HepG2 (cell line): ENCODE measurements around the gene CLEC16A. TPM values are rescaled to one million over a fixed set of nuclear protein-coding genes. Genes with fewer than 3 reads are reported as not detected.

Experiments used
- AGO2 ChIP-seq: fragments of 200-400 bp; formaldehyde crosslinking; optimal IDR thresholded peaks from 2 replicates; pipeline ENCODE3; 2017; ENCODE audit warnings: mild to moderate bottlenecking, low read depth, low read length, moderate library complexity
- EP300 ChIP-seq, 3 experiments: sonication (generic) in 1 of 3; formaldehyde crosslinking in 1 of 3; IDR thresholded peaks; 2 replicates each; pipeline versions ENCODE4 v1.5.1 to v1.6.1; 2011 to 2020; ENCODE audit warnings: low read depth in 2 of 3, low read length in 2 of 3, borderline replicate concordance in 1 of 3, improper control_type of control experiment in 1 of 3, mild to moderate bottlenecking in 1 of 3, missing genetic modification reagents in 1 of 3, moderate library complexity in 1 of 3
- HNRNPH1 ChIP-seq: fragments of 200-400 bp; formaldehyde crosslinking; optimal IDR thresholded peaks from 2 replicates; pipeline ENCODE3; 2017; ENCODE audit warnings: mild to moderate bottlenecking, low read depth, low read length
- ISL2 ChIP-seq: sonication (generic); formaldehyde crosslinking; IDR thresholded peaks from 2 replicates; pipeline ENCODE4 v1.5.0; 2020; ENCODE audit warnings: missing genetic modification reagents
- NCOR1 ChIP-seq: fragments of 200-600 bp; sonication (generic); IDR thresholded peaks from 2 replicates; pipeline ENCODE4 v1.7.0; 2017; ENCODE audit warnings: antibody characterized with exemption, low read length, borderline replicate concordance
- RFX3 ChIP-seq: IDR thresholded peaks from 2 replicates; pipeline ENCODE4 v1.6.1; 2016; ENCODE audit warnings: missing biosample characterization, missing genetic modification reagents
- SMAD3 ChIP-seq: sonication (generic); formaldehyde crosslinking; IDR thresholded peaks from 2 replicates; pipeline ENCODE4 v1.4.0; 2020; ENCODE audit warnings: missing genetic modification reagents
- XRCC5 ChIP-seq: fragments of 200-400 bp; formaldehyde crosslinking; optimal IDR thresholded peaks from 2 replicates; pipeline ENCODE3; 2017; ENCODE audit warnings: mild to moderate bottlenecking, low read length
- ZBTB42 ChIP-seq: sonication (generic); formaldehyde crosslinking; IDR thresholded peaks from 2 replicates; pipeline ENCODE4 v1.5.0; 2020; ENCODE audit warnings: mild to moderate bottlenecking, missing genetic modification reagents
- ZIK1 ChIP-seq: sonication (generic); formaldehyde crosslinking; IDR thresholded peaks from 2 replicates; pipeline ENCODE4 v1.5.0; 2020; ENCODE audit warnings: mild to moderate bottlenecking, low read depth, missing genetic modification reagents, borderline replicate concordance
- ZNF746 ChIP-seq: sonication (generic); formaldehyde crosslinking; IDR thresholded peaks from 2 replicates; pipeline ENCODE4 v1.8.0; 2022; ENCODE audit warnings: mild to moderate bottlenecking, missing genetic modification reagents
- polyA plus RNA-seq, 8 experiments: library from polyadenylated mRNA; depleted of rRNA in 3 of 8; stranded (reverse) in 7 of 8; unstranded in 1 of 8; fragments of >200 nt; fragmentation: Illumina TruSeq in 4 of 8; extraction: Trizol in 4 of 8; gene quantifications; 2 replicates each; pipeline versions ENCODE4 v1.2.1 to v1.2.3, GENCODE V29; 2011 to 2016; ENCODE audit warnings: low read depth in 4 of 8, missing spikeins in 1 of 8, mixed read lengths in 1 of 8; ENCODE audit not compliant: insufficient read depth in 1 of 8
- total RNA-seq, 5 experiments: library from RNA; depleted of rRNA; stranded (reverse); fragments of >200 nt; fragmentation: Illumina TruSeq; extraction: Trizol; gene quantifications; 2 replicates each; pipeline ENCODE4 v1.2.3, GENCODE V29; 2016; ENCODE audit warnings: low read depth in 1 of 5
- TF ChIP-seq, protein P1 (sequence below): sonication (generic); formaldehyde crosslinking; IDR thresholded peaks from 2 replicates; pipeline ENCODE4 v1.9.0; 2022; ENCODE audit warnings: missing genetic modification reagents, mild to moderate bottlenecking, borderline replicate concordance
- TF ChIP-seq, protein P2 (sequence below): sonication (generic); formaldehyde crosslinking; IDR thresholded peaks from 2 replicates; pipeline ENCODE4 v1.4.0; 2020; ENCODE audit warnings: missing genetic modification reagents, borderline replicate concordance
- TF ChIP-seq, protein P3 (sequence below): sonication (generic); formaldehyde crosslinking; IDR thresholded peaks from one replicate; pipeline ENCODE4 v1.5.1; 2020; ENCODE audit warnings: mild to moderate bottlenecking, missing genetic modification reagents; ENCODE audit errors: not compliant biosample characterization
- TF ChIP-seq, protein P4 (sequence below): sonication (generic); formaldehyde crosslinking; IDR thresholded peaks from 2 replicates; pipeline ENCODE4 v1.8.1; 2023; ENCODE audit warnings: mild to moderate bottlenecking, missing genetic modification reagents

Gene CLEC16A
- total and polyA plus RNA-seq, 2 of the 13 experiments (the other 11 are each of a cell fraction or from before 2014, with no cell fraction given) = 8.5 to 10.3 TPM

DNA sequence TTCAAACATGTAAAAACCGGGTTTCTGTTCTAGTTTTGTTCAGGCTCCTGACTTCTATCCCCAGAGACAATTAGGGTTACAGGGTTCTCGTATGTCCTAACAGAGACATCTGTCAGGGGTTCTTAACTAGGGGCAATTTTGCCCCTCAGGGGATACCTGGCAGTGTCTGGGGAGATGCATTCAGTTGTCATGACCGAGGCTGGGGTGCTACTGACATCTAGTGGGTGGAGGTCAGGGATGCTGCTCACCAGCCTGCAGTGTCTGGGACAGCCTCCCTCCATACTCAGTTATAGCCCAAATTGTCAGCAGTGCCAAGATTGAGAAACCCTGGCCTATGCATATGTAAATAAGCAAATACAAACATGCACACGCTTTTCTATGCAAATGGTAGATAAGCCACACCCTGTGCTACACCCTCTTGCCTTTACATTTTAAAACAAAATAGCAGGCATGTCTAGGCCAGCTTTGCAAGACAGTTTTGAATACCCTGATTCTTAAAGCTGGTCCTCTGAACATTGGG, 37.4 kb downstream of the CLEC16A start (continued):
- TF ChIP-seq, protein P1, sequence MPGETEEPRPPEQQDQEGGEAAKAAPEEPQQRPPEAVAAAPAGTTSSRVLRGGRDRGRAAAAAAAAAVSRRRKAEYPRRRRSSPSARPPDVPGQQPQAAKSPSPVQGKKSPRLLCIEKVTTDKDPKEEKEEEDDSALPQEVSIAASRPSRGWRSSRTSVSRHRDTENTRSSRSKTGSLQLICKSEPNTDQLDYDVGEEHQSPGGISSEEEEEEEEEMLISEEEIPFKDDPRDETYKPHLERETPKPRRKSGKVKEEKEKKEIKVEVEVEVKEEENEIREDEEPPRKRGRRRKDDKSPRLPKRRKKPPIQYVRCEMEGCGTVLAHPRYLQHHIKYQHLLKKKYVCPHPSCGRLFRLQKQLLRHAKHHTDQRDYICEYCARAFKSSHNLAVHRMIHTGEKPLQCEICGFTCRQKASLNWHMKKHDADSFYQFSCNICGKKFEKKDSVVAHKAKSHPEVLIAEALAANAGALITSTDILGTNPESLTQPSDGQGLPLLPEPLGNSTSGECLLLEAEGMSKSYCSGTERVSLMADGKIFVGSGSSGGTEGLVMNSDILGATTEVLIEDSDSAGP = no peak
- TF ChIP-seq EP300 (IDR thresholded peaks at IDR 0.05; ENCODE audit: low read depth in 2 of 2, low read length in 2 of 2) = no peak
- TF ChIP-seq EP300 (CRISPR knock-in tag; IDR thresholded peaks at IDR 0.05; ENCODE audit: borderline replicate concordance) = no peak
- no peak for TF ChIP-seq ISL2 (CRISPR knock-in tag)
- TF ChIP-seq RFX3 (CRISPR knock-in tag) = no peak
- no peak for TF ChIP-seq ZBTB42
- no peak for TF ChIP-seq HNRNPH1
- TF ChIP-seq AGO2 = no peak
- TF ChIP-seq, protein P2, sequence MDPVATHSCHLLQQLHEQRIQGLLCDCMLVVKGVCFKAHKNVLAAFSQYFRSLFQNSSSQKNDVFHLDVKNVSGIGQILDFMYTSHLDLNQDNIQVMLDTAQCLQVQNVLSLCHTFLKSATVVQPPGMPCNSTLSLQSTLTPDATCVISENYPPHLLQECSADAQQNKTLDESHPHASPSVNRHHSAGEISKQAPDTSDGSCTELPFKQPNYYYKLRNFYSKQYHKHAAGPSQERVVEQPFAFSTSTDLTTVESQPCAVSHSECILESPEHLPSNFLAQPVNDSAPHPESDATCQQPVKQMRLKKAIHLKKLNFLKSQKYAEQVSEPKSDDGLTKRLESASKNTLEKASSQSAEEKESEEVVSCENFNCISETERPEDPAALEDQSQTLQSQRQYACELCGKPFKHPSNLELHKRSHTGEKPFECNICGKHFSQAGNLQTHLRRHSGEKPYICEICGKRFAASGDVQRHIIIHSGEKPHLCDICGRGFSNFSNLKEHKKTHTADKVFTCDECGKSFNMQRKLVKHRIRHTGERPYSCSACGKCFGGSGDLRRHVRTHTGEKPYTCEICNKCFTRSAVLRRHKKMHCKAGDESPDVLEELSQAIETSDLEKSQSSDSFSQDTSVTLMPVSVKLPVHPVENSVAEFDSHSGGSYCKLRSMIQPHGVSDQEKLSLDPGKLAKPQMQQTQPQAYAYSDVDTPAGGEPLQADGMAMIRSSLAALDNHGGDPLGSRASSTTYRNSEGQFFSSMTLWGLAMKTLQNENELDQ = no peak
- TF ChIP-seq, protein P3, sequence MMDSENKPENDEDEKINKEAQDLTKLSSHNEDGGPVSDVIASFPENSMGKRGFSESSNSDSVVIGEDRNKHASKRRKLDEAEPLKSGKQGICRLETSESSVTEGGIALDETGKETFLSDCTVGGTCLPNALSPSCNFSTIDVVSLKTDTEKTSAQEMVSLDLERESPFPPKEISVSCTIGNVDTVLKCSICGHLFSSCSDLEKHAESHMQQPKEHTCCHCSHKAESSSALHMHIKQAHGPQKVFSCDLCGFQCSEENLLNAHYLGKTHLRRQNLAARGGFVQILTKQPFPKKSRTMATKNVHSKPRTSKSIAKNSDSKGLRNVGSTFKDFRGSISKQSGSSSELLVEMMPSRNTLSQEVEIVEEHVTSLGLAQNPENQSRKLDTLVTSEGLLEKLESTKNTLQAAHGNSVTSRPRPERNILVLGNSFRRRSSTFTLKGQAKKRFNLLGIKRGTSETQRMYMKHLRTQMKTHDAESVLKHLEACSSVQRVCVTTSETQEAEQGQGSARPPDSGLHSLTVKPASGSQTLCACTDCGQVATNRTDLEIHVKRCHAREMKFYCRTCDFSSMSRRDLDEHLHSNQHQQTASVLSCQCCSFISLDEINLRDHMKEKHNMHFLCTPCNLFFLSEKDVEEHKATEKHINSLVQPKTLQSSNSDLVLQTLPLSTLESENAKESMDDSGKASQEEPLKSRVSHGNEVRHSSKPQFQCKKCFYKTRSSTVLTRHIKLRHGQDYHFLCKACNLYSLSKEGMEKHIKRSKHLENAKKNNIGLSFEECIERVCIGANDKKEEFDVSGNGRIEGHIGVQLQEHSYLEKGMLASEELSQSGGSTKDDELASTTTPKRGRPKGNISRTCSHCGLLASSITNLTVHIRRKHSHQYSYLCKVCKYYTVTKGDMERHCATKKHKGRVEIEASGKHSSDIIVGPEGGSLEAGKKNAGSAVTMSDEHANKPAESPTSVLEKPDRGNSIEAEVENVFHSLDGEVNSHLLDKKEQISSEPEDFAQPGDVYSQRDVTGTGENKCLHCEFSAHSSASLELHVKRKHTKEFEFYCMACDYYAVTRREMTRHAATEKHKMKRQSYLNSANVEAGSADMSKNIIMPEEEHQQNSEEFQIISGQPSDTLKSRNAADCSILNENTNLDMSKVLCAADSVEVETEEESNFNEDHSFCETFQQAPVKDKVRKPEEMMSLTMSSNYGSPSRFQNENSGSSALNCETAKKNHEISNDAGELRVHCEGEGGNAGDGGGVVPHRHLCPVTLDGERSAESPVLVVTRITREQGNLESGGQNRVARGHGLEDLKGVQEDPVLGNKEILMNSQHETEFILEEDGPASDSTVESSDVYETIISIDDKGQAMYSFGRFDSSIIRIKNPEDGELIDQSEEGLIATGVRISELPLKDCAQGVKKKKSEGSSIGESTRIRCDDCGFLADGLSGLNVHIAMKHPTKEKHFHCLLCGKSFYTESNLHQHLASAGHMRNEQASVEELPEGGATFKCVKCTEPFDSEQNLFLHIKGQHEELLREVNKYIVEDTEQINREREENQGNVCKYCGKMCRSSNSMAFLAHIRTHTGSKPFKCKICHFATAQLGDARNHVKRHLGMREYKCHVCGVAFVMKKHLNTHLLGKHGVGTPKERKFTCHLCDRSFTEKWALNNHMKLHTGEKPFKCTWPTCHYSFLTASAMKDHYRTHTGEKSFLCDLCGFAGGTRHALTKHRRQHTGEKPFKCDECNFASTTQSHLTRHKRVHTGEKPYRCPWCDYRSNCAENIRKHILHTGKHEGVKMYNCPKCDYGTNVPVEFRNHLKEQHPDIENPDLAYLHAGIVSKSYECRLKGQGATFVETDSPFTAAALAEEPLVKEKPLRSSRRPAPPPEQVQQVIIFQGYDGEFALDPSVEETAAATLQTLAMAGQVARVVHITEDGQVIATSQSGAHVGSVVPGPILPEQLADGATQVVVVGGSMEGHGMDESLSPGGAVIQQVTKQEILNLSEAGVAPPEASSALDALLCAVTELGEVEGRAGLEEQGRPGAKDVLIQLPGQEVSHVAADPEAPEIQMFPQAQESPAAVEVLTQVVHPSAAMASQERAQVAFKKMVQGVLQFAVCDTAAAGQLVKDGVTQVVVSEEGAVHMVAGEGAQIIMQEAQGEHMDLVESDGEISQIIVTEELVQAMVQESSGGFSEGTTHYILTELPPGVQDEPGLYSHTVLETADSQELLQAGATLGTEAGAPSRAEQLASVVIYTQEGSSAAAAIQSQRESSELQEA (CRISPR knock-in tag) = no peak
- no peak for TF ChIP-seq ZIK1 (CRISPR knock-in tag)
- TF ChIP-seq NCOR1 = no peak
- no peak for TF ChIP-seq SMAD3
- no peak for TF ChIP-seq ZNF746 (CRISPR knock-in tag)
- TF ChIP-seq XRCC5 = peak; percentile 35
- TF ChIP-seq, protein P4, sequence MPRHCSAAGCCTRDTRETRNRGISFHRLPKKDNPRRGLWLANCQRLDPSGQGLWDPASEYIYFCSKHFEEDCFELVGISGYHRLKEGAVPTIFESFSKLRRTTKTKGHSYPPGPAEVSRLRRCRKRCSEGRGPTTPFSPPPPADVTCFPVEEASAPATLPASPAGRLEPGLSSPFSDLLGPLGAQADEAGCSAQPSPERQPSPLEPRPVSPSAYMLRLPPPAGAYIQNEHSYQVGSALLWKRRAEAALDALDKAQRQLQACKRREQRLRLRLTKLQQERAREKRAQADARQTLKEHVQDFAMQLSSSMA = no peak
